OCI-LY1 (cell line): ENCODE data around the gene LVRN.

Experiments
- H2AFZ ChIP-seq: fragments of 200-600 bp; sonication (generic), shearing (Covaris generic); 2 replicates; pipeline ENCODE4 v1.6.0; 2014; ENCODE audit warnings: antibody characterized with exemption, mild to moderate bottlenecking, low read length
- H3F3A ChIP-seq: fragments of 200-600 bp; sonication (generic), shearing (Covaris generic); 2 replicates; pipeline ENCODE4 v1.6.0; 2014; ENCODE audit warnings: mild to moderate bottlenecking, antibody characterized with exemption, low read length, moderate library complexity; ENCODE audit not compliant: insufficient read depth
- H3K27ac ChIP-seq: fragments of 200-600 bp; sonication (generic); 2 replicates; pipeline ENCODE4 v1.5.1; 2014; ENCODE audit warnings: low read length, mixed run types, mild to moderate bottlenecking, low read depth; ENCODE audit not compliant: poor library complexity, severe bottlenecking
- H3K27me3 ChIP-seq: fragments of 200-600 bp; sonication (generic); 2 replicates; pipeline ENCODE4 v1.6.0; 2014; ENCODE audit warnings: antibody characterized with exemption, mild to moderate bottlenecking, low read length, moderate library complexity; ENCODE audit not compliant: insufficient read depth
- H3K36me3 ChIP-seq: fragments of 200-600 bp; sonication (generic); 2 replicates; pipeline ENCODE4 v1.6.1; 2014; ENCODE audit warnings: mild to moderate bottlenecking, antibody characterized with exemption, low read length, moderate library complexity, mixed read lengths; ENCODE audit not compliant: insufficient read depth
- H3K4me1 ChIP-seq: fragments of 200-600 bp; sonication (generic); 2 replicates; pipeline ENCODE4 v1.5.1; 2014; ENCODE audit warnings: mild to moderate bottlenecking, low read length, moderate library complexity; ENCODE audit not compliant: insufficient read depth, severe bottlenecking
- H3K4me2 ChIP-seq: fragments of 200-600 bp; sonication (generic), shearing (Covaris generic); 2 replicates; pipeline ENCODE4 v1.6.1; 2014; ENCODE audit warnings: low read length
- H3K4me3 ChIP-seq: fragments of 200-600 bp; sonication (generic); 2 replicates; pipeline ENCODE4 v1.5.1; 2014; ENCODE audit warnings: low read length, low read depth, mild to moderate bottlenecking, mixed read lengths; ENCODE audit not compliant: poor library complexity, severe bottlenecking
- H3K79me2 ChIP-seq: fragments of 200-600 bp; shearing (Covaris generic); 2 replicates; pipeline ENCODE4 v1.6.1; 2016; ENCODE audit warnings: mixed run types, low read length, mixed read lengths; ENCODE audit not compliant: insufficient read depth
- H3K9ac ChIP-seq: fragments of 200-600 bp; sonication (generic), shearing (Covaris generic); 2 replicates; pipeline ENCODE4 v1.6.1; 2014; ENCODE audit warnings: mild to moderate bottlenecking, low read length, mixed read lengths
- H3K9me2 ChIP-seq: fragments of 200-600 bp; sonication (generic), shearing (Covaris generic); 2 replicates; pipeline ENCODE4 v1.6.1; 2014; ENCODE audit warnings: low read depth, mild to moderate bottlenecking, low read length, mixed read lengths
- H3K9me3 ChIP-seq: fragments of 200-600 bp; shearing (Covaris generic); 2 replicates; pipeline ENCODE4 v1.6.1; 2014; ENCODE audit warnings: low read length, mixed read lengths
- H4K20me1 ChIP-seq: fragments of 200-600 bp; sonication (generic), shearing (Covaris generic); 2 replicates; pipeline ENCODE4 v1.6.0; 2016; ENCODE audit warnings: mild to moderate bottlenecking, low read length; ENCODE audit not compliant: insufficient read depth
- CTCF ChIP-seq: fragments of 200-600 bp; sonication (generic), shearing (Covaris generic); IDR thresholded peaks from 2 replicates; pipeline ENCODE4 v1.5.1; 2017; ENCODE audit warnings: mild to moderate bottlenecking, antibody characterized with exemption, low read length, moderate library complexity, mixed read lengths
- EZH2 ChIP-seq: fragments of 200-600 bp; sonication (generic), shearing (Covaris generic); IDR thresholded peaks from 2 replicates; pipeline ENCODE4 v1.8.0; 2017; ENCODE audit warnings: borderline replicate concordance, mixed run types, mild to moderate bottlenecking, antibody characterized with exemption, low read length, moderate library complexity, mixed read lengths

Gene LVRN

GRCh38 chr5:115961381-115962238 lies 665 bp upstream of the LVRN start:
- no peaks in the 10 kb centered on the region for H3K36me3 ChIP-seq
- H3K27me3 ChIP-seq = no peaks in the 10 kb centered on the region
- H3K9ac ChIP-seq = no peak overlapping the region
- H3K9me2 ChIP-seq = no peaks in the 10 kb centered on the region
- no peak overlapping the region for H2AFZ ChIP-seq
- H3K4me3 ChIP-seq = no peak overlapping the region
- no peaks in the 10 kb centered on the region for H3K79me2 ChIP-seq
- H3K9me3 ChIP-seq = no peaks in the 10 kb centered on the region
- TF ChIP-seq EZH2 (no peak), CTCF (no peak)
- no peak overlapping the region for H3K27ac ChIP-seq
- H3F3A ChIP-seq = no peaks in the 10 kb centered on the region
- H3K4me2 ChIP-seq = no peak overlapping the region
- H4K20me1 ChIP-seq = no peaks in the 10 kb centered on the region
- H3K4me1 ChIP-seq = no peaks in the 10 kb centered on the region

GRCh38 chr5:115962565-115963402 lies 509 bp downstream of the LVRN start:
- Histone ChIP-seq H3F3A (no peaks in the 10 kb centered on the region), H3K27ac (no peak overlapping the region), H4K20me1 (no peaks in the 10 kb centered on the region), H3K4me2 (no peak overlapping the region), H2AFZ (no peak overlapping the region), H3K4me1 (no peaks in the 10 kb centered on the region), H3K9me2 (no peaks in the 10 kb centered on the region), H3K27me3 (no peaks in the 10 kb centered on the region), H3K79me2 (no peaks in the 10 kb centered on the region), H3K4me3 (no peak overlapping the region), H3K9me3 (no peaks in the 10 kb centered on the region), H3K36me3 (no peaks in the 10 kb centered on the region), H3K9ac (no peak overlapping the region)
- TF ChIP-seq EZH2 = no peak
- no peak for TF ChIP-seq CTCF

GRCh38 chr5:115963566-115963965 lies 1.3 kb downstream of the LVRN start:
- Histone ChIP-seq H3K27ac (no peak overlapping the region), H3K4me2 (no peak overlapping the region), H3K4me1 (no peaks in the 10 kb centered on the region), H4K20me1 (no peaks in the 10 kb centered on the region), H3K4me3 (no peak overlapping the region), H3K27me3 (no peaks in the 10 kb centered on the region), H3K9me3 (no peaks in the 10 kb centered on the region), H2AFZ (no peak overlapping the region), H3K9ac (no peak overlapping the region), H3K36me3 (no peaks in the 10 kb centered on the region), H3F3A (no peaks in the 10 kb centered on the region), H3K79me2 (no peaks in the 10 kb centered on the region), H3K9me2 (no peaks in the 10 kb centered on the region)
- TF ChIP-seq CTCF (no peak), EZH2 (no peak)
